Kidney glomerular epithelial cell (primary cell): ENCODE results near the gene NOS1.

Experiments
- DNase-seq: peaks from one replicate; lab custom pipeline; 2025; lab: John Stamatoyannopoulos, UW

Gene NOS1

DNA sequence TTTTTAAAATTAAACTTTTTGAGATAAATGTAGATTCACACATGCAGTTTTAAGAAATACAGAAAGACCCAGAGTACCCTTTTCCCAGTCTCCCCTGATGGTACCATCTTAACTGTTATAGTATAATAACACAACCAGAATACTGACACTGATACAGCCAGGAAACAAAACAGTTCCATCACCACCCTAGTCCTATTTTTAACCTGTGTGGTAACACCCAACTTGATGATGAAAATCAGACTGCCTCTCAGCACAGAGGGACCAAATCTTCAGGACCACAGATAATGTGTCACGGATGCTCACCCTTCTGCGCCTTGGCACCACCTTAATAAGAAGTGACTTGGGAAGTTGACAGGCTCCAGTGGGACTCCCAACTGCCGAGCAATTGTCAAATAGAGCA lies 189.3 kb downstream of the NOS1 start:
- no peak for DNase-seq

DNA sequence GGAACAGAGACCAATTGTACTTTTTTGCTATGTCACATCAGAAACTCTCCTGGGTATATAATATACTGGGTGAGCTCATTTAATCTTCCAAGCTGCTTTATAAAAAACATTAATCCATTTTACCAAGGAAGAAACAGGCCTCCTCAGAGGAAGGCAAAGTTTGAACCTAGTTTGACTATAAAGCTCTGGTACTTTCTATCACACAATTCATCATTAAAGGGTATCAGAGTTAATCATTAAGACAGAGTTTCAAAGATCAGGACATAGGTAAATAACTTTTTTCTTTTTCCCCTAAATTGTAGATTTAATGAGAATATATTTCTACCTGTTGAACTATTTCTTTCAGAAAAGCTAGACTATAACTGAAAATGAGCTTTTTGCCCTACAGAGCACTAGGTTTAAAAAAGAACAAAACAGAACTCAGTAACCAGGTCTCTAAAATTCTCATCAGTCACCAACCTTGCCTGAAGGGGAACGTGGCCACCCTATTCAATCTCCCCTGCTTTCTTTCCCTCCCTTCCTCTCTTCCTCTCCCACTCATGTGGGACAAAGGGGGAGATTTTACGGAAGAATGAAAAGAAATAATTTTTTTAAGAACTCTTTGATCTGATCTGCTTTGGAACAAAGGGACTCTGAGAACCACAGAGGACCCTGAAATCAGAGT lies 189.8 kb downstream of the NOS1 start:
- DNase-seq, result no peak

DNA sequence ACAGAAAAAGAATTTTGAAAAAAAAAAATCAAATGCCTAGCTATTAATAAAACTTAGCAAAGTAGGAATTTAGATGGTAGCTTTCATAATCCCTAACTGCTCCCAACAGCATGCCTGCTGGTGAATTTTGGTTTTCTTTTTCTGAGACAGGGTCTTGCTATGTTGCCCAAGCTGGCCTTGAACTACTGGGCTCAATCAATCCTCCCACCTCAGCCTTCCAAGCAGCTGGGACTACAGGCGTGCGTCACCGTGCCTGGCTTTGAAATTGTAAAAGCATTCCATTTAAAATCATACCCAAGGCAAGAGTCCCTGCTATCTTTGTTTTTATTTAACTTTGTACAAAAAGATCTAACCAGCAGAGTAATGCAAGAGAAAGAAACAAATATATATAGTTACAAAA lies 191.9 kb downstream of the NOS1 start:
- DNase-seq, result no peak

DNA sequence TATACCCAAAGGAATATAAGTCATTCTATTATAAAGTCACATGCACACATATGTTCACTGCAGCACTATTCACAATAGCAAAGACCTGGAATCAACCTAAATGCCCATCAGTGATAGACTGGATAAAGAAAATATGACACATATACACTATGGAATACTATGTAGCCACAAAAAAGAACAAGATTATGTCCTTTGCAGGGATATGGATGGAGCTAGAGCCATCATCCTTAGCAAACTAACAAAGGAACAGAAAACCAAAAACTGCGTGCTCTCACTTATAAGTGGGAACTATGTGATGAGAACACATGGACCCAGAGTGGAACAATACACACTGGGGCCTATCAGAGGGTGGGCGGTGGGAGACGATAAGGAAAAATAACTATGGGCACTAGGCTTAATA lies 192.4 kb downstream of the NOS1 start:
- no peak for DNase-seq

GRCh38 chr12:117167769-117168168 lies 193.7 kb downstream of the NOS1 start:
- no peak for DNase-seq

DNA sequence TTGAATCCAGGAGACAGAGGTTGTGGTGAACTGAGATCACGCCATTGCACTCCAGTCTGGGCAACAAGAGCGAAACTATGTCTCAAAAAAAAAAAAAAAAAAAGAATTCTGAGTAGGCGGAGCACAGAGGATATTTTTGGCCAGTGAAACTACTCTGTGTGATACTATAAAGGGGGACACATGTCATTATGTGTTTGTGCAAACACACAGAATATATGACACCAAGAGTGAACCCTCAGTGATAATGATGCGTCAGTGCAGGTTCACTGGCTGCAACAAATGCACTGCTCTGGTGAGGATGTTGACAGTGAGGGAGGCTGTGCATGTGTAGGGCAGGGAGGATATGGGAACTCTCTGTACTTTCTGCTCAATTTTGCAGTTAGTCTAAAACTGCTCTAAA lies 195.3 kb downstream of the NOS1 start:
- DNase-seq, result no peak

DNA sequence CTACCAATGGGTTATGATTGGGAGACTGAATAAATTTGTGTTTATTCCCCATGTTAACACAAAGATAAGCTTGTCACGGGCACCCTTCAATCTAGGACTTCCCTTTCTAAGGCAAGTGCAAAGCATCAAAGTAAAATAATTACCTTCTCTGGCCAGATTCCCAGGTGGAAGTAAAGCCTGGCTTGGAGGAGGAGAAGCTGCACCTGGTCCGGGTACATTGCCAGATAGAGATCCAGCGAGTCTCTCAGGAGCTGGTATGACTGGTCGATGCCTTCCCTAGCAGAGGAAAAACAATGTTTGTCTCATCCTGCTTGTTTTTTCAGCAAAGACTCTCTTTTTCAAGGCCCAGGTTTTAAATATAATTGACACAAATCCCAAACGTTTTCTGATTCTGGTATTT lies 196.1 kb downstream of the NOS1 start:
- DNase-seq, result no peak

DNA sequence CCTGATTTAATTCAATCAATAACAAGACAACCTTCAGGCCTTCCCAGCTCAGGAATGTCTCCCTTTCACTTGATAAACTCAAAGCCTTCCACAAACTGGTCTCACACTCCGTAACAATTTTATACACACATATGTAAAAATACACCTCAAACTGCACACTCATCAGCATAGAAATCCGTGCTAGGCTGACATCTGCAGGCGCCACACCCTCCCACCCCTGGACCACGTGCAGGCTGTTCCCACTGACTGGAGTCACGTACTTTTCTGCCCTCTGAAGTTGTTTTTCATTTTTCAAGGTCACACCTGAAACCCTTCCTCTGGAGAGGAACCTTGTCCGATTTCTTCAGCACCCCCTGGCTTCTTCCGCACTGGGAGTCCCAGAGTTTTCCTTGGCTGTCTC lies 198.8 kb downstream of the NOS1 start:
- DNase-seq, result no peak

- no peak for DNase-seq
These were observed 199.3 kb downstream of the NOS1 start for GRCh38 chr12:117162167-117162539.

- DNase-seq, result peak; percentile 28
These were observed 199.8 kb downstream of the NOS1 start for GRCh38 chr12:117161460-117162166.

DNA sequence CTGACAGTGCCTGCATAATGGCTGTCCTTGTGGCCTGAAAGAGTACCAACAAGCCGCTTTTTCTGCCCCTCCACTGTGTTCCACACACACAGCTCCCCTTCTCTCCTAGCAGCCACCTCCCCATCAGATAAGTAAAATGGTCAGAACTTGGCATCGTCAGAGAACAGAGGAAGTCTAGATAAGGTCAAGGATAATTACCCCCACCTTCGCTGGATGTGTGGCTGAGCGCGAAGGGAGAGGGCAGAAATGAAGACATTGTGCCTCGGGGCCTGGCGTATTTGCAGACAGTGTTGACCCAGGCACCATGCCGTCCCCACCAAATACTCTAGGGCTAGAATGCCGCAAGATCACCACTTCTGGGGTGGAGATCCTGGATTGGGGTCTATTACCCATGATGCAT lies 201.8 kb downstream of the NOS1 start:
- no peak for DNase-seq

GRCh38 chr12:117158911-117159553 lies 202.4 kb downstream of the NOS1 start:
- peak; percentile 78 for DNase-seq
